ENCODE results near the gene HOXB7. TPM values are rescaled to one million over a fixed set of nuclear protein-coding genes. Genes with fewer than 3 reads are reported as not detected.

The HOXB7 gene
- total RNA-seq, 1 donor from 2014 or later: 0.64 TPM

GRCh38 chr17:48637323-48638260 is 26.8 kb upstream of the HOXB7 start:
- H3K27me3 Mint-ChIP-seq (ENCODE audit: unreplicated experiment): peaks cover 48% of the 10 kb centered on the region
- H3K4me1 Mint-ChIP-seq (ENCODE audit: low read depth, unreplicated experiment): no peaks in the 10 kb centered on the region
- H3K4me3 Mint-ChIP-seq (ENCODE audit: unreplicated experiment): no peak overlapping the region
- no peak for DNase-seq
- H3K36me3 Mint-ChIP-seq (ENCODE audit: unreplicated experiment): no peaks in the 10 kb centered on the region
- no peak for TF ChIP-seq CTCF (IDR thresholded peaks at IDR 0.05; ENCODE audit: partially characterized antibody, unreplicated experiment)
- H3K9me3 Mint-ChIP-seq (ENCODE audit: unreplicated experiment): peaks cover 10% of the 10 kb centered on the region
- H3K27ac Mint-ChIP-seq (ENCODE audit: unreplicated experiment): no peak overlapping the region

- Mint-ChIP-seq H3K4me1 (ENCODE audit: low read depth, unreplicated experiment) (no peaks in the 10 kb centered on the region), H3K4me3 (ENCODE audit: unreplicated experiment) (no peak overlapping the region)
Observed at GRCh38 chr17:48636177-48637018, 25.6 kb upstream of the HOXB7 start.

GRCh38 chr17:48634493-48635208 is 23.8 kb upstream of the HOXB7 start:
- Mint-ChIP-seq H3K9me3 (ENCODE audit: unreplicated experiment) (peaks cover 5% of the 10 kb centered on the region), H3K27ac (ENCODE audit: unreplicated experiment) (no peak overlapping the region), H3K27me3 (ENCODE audit: unreplicated experiment) (peaks cover 38% of the 10 kb centered on the region), H3K36me3 (ENCODE audit: unreplicated experiment) (no peaks in the 10 kb centered on the region), H3K4me1 (ENCODE audit: low read depth, unreplicated experiment) (no peaks in the 10 kb centered on the region), H3K4me3 (ENCODE audit: unreplicated experiment) (no peak overlapping the region)
- no peak for TF ChIP-seq CTCF (IDR thresholded peaks at IDR 0.05; ENCODE audit: partially characterized antibody, unreplicated experiment)
- no peak for DNase-seq

More at GRCh38 chr17:48636177-48637018, 25.6 kb upstream of the HOXB7 start:
- peaks cover 9% of the 10 kb centered on the region for H3K9me3 Mint-ChIP-seq (ENCODE audit: unreplicated experiment)
- H3K27ac Mint-ChIP-seq (ENCODE audit: unreplicated experiment): no peak overlapping the region
- H3K36me3 Mint-ChIP-seq (ENCODE audit: unreplicated experiment): no peaks in the 10 kb centered on the region
- peaks cover 43% of the 10 kb centered on the region for H3K27me3 Mint-ChIP-seq (ENCODE audit: unreplicated experiment)
- DNase-seq: peak; percentile 96
- TF ChIP-seq CTCF (IDR thresholded peaks at IDR 0.05; ENCODE audit: partially characterized antibody, unreplicated experiment): peak; percentile 71

- no peaks in the 10 kb centered on the region for H3K4me1 Mint-ChIP-seq (ENCODE audit: low read depth, unreplicated experiment)
- peaks cover 5% of the 10 kb centered on the region for H3K9me3 Mint-ChIP-seq (ENCODE audit: unreplicated experiment)
- H3K4me3 Mint-ChIP-seq (ENCODE audit: unreplicated experiment): no peak overlapping the region
- no peaks in the 10 kb centered on the region for H3K36me3 Mint-ChIP-seq (ENCODE audit: unreplicated experiment)
- DNase-seq: no peak
- H3K27me3 Mint-ChIP-seq (ENCODE audit: unreplicated experiment): peaks cover 40% of the 10 kb centered on the region
- no peak overlapping the region for H3K27ac Mint-ChIP-seq (ENCODE audit: unreplicated experiment)
- TF ChIP-seq CTCF (IDR thresholded peaks at IDR 0.05; ENCODE audit: partially characterized antibody, unreplicated experiment): no peak
Observed at GRCh38 chr17:48633266-48633677, 22.5 kb upstream of the HOXB7 start.
